Suppressor macrophage treated with lipopolysaccharide for 1 hour (primary cell): ENCODE measurements around the gene ADPRH.
"Not testable (repeated sequence)": the region's sequence is repeated elsewhere in the genome, so short reads cannot be mapped to it uniquely, and the experiment has no call there.

Source experiments
- DNase-seq, 3 donors: peaks; one replicate each; pipeline ENCODE4 v3.0.0-alpha.2; 2020 to 2022

The ADPRH gene

GRCh38 chr3:119560160-119560559 is 19.1 kb upstream of the ADPRH start:
- no peak for DNase-seq

GRCh38 chr3:119562307-119562961 is 16.9 kb upstream of the ADPRH start:
- peak; percentile 93 to 100 (median 96) for DNase-seq

- DNase-seq = not testable (repeated sequence)
Measured at GRCh38 chr3:119563334-119563733, 16.0 kb upstream of the ADPRH start.

GRCh38 chr3:119569156-119569555 is 10.1 kb upstream of the ADPRH start:
- DNase-seq = no peak

- DNase-seq = peak; percentile 88 to 98 (median 94)
Measured at GRCh38 chr3:119570229-119570628, 9.1 kb upstream of the ADPRH start.

- peak in 1 of 3 donors; percentile 25 for DNase-seq
Measured at GRCh38 chr3:119571230-119571629, 8.1 kb upstream of the ADPRH start.

GRCh38 chr3:119571688-119572087 is 7.6 kb upstream of the ADPRH start:
- DNase-seq = peak; percentile 63 to 94 (median 73)

- DNase-seq = no peak
Measured at GRCh38 chr3:119575507-119575906, 3.8 kb upstream of the ADPRH start.

- DNase-seq = peak in 1 of 3 donors; percentile 78
Measured at GRCh38 chr3:119580067-119580760, 922 bp downstream of the ADPRH start.

- DNase-seq = peak; percentile 92 to 96 (median 92)
Measured at GRCh38 chr3:119582178-119582577, 2.9 kb downstream of the ADPRH start.

GRCh38 chr3:119585208-119585607 is 5.9 kb downstream of the ADPRH start:
- DNase-seq = peak; percentile 67 to 78 (median 74)

GRCh38 chr3:119585856-119586570 is 6.7 kb downstream of the ADPRH start:
- DNase-seq = peak; percentile 38 to 77 (median 60)

- peak; percentile 59 to 90 (median 60) for DNase-seq
Measured at GRCh38 chr3:119586733-119587172, 7.5 kb downstream of the ADPRH start.

GRCh38 chr3:119588112-119588511 is 8.8 kb downstream of the ADPRH start:
- peak; percentile 96 to 99 (median 96) for DNase-seq

- peak; percentile 76 to 95 (median 84) for DNase-seq
Measured at GRCh38 chr3:119589102-119589773, 9.9 kb downstream of the ADPRH start.

- no peak for DNase-seq
Measured at GRCh38 chr3:119590706-119591105, 11.4 kb downstream of the ADPRH start.

GRCh38 chr3:119592861-119593260 is 13.6 kb downstream of the ADPRH start:
- peak; percentile 71 to 83 (median 76) for DNase-seq

- no peak for DNase-seq
Measured at GRCh38 chr3:119594066-119594465, 14.8 kb downstream of the ADPRH start.

GRCh38 chr3:119594929-119595328 is 15.6 kb downstream of the ADPRH start:
- DNase-seq = not testable (repeated sequence)

GRCh38 chr3:119595639-119596334 is 16.5 kb downstream of the ADPRH start:
- peak; percentile 42 to 55 (median 49) for DNase-seq

GRCh38 chr3:119596398-119596797 is 17.1 kb downstream of the ADPRH start:
- peak; percentile 27 to 30 (median 29) for DNase-seq
